HG03280 (cell line): ENCODE data around the gene FAM193B.

Experiments used
- ATAC-seq: cut with Tn5 transposase; IDR thresholded peaks from one replicate; pipeline ENCODE4 v1.9.1; 2021; ENCODE audit warnings: mild to moderate bottlenecking, moderate library complexity; ENCODE audit not compliant: unreplicated experiment

FAM193B gene

DNA sequence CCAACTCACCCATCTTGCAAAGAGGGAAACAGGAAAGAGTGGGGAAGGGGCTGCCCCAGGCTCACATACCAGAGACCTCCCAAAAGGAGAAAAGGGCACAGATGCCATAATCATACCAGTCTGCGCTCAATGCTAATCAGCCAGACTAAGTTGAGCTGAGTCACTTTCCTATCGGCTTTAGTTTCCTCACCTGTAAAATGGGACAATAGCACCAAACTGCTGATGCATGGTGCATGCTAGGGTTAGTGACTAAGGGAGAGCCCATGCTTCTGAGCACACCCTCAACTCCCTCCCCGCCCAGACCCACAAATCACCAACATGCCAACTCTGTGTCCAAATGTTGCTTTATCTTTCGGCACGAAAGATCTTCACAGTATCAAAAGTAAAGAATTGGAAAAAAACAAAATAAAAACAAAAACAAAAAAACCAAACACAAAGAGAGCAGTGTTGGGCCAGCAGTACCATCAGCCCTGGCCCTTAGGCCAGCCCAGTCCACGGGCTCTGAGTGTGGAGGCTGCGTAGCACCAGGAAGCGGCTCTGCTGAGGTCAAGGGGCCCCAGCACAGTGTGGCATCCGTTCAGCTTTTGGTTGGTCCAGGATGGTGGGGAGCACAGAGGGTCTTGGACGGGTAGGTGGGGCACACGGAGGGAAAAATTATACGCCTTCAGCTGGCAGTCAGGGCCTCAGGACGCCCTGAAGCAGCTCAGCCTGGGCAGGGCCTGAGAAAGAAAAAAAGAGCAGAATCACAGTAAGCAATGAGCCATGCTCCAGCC, 34.7 kb downstream of the FAM193B start:
- ATAC-seq: no peak

DNA sequence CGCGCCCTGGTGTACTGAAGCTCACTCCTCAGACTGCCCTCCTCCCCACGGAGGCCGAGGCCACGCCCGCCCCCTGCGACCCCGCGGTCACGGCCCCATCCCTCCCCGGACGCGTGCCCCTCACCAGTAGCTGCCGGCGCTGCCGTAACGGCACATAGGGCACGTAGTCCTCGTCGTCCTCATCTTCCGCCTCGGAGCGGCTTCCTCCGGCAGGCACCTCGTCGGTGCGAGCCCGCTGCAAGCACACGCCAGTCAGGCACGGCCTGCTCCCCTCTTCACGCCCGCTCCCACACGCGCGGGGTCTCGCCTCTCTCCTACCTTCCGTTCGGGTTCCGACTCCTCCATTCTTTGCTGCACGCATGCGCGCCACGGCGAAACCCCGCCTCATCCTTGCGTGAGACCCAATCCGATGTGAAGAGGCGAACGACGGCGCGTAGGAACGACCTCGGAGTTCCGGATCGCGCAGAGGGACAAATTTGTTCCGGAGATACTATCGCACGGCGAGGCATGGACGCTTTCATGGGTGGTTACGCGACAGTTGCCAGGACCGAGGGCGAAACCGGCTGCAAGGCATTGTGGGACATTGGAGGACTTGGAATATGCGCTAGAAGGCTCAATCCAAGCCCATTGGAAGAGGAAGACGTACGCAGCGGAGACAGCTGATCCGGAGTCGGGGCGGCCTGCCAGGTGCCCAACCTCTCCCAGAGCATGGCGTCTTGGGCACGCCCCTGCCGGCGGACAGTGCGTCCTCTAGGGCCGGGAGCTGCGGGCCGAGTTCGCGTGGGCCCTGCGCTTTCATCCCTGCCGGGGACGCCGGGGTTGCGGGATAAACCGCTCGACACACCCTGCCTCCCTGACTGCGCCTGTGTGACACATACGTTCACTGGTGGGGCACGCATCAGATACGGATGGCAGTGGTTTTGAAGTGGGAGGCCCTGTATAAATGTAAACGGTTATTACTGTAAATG, 37.5 kb downstream of the FAM193B start, which contains the start of gene DDX41:
Gene DDX41 (minus strand): TSS at position 361 of the 968 bp plus-strand sequence. CDS start 16 bp downstream, at position 345.
- ATAC-seq: peak; percentile 76

DNA sequence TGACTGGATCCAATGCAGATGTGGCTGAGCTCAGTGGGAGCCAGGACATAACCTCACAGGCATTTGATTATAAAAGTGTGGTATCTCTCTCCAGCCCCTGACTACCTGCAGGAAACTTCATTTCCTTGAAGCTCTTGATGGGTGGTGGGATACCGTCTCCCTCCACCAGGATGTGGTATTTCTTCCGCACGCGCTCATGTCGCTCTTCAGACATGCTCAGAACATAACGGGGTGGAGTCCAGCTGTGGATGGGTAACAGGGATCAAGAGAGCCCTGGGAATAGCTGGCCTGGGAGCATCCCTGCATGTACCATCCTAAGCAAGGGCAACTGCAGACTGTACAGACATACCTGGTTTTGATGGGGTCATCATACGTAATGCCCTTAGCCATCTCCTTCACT, 38.8 kb downstream of the FAM193B start:
- no peak for ATAC-seq

DNA sequence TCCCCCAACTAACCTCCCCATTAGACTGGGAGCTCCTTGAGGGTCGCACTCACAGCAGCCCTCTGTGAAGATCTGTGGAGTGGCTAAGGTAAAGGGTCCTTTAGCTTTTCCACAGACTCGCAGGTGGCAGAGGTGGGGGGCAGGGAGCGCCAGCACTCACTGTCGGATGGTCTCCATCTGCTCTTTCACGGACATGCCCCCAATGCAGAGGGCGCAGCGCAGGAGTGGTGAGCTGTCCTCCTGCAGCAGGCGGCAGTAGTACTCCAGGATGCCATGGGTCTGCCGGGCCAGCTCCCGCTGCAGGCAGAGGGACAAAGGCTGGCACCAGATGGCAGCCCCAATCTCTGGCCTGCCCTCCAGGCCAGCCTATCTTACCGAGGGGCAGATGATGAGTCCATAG, 39.8 kb downstream of the FAM193B start:
- no peak for ATAC-seq

DNA sequence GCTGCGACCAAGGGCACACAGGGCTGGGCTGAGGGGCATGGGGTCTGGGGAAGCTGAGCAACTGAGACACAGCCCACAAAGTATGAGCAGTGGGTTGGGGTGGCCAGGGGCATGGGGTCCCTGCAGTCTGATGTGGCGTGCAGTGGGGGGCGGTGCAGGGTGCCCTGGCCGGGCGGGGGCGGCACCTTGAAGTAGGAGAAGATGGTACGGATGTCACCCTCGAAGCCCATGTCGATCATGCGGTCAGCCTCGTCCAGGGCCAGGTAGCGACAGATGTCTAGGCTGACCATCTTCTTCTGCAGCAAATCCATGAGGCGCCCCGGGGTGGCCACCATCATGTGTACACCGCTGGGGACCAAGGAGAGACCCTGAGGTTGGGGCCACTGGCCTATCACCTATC, 40.9 kb downstream of the FAM193B start:
- no peak for ATAC-seq

DNA sequence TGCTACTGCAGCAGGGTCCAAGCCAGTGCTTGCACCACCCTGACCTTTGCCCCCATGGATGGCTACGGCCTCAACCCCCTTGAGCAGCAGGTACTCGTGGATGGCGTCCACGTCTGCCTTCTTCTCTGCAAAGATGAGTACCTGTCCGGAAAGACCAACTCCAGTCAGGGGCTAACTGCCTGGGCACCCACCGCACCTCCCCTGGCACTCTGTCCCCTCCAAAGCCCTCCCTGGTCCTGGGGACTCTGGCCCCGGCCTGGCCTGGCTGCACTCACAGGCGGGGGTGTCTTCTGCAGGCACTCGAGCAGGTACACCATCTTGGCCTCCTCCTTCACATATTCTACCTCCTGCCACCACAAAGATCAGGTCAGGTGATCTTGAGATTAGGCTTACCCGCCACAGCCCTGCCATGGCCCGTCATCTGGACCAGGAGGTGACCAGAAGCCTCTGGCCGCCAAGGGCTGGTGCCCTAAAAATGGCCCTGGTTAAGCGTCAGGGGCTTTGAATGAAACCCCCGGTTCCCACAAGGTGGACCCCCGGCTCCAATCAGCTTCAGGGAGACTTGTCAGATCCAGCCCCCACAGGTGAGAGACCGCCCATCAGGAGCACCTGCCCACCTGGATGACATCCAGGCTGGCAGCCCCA, 41.5 kb downstream of the FAM193B start:
- ATAC-seq: no peak

DNA sequence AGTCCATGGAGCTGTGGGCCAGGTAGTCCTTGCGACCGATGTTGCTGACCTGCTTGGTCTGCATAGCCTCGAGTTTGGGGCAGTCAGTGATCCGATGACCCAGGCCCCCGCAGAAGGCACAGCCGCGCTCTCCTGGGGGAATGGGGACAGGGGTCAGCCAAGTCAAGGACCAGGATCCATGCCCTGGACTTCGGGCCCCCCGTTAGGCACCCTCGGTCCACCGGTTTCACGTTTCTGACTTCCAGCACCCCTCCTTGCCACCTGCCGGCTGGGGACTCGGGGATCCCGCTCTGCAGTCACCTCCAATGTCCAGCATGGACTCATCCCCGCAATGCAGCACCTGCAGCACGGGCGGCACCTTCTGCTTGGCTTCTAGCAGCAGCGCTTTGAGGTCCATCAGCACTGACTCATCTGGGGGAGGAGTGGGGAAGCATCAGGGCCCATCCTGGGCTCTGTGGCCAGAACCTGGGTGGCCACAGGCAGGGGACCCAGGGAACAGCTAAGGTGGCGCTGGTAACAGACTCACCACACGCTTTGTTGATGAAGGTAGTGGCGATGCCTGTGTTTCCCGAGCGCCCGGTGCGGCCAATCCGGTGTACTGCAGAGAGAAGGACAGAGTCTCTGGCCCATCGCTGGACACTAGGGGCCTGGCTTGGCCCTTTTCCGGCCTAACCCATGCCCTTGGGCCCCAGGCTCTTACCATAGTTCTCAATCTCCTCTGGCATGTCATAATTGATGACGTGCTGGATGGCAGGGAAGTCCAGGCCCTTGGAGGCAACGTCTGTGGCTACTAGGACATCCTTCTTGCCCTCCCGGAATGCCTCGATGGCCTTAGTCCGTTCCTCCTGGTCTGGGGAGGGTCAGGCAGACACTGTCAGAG, 42.3 kb downstream of the FAM193B start:
- no peak for ATAC-seq

DNA sequence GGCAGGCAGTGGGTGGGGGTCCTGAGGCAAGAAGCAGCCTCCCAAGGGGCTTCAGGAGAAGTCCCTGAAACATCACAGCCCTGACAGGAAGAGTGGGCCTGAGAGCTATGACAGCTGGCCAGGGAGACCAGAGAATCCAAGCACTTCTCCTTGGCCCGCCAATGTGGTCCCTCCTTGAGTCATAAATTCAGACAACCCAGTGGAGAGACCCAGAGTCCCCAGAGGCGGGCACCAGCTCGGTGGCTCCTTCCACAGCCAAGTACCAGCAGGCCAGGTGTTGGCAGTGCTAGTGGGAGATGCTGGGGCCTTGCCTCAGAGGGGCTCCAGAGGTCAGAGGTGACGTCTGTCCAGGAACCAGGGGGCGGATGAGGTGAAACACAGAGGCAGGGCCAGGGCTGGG, 43.2 kb downstream of the FAM193B start:
- no peak for ATAC-seq

DNA sequence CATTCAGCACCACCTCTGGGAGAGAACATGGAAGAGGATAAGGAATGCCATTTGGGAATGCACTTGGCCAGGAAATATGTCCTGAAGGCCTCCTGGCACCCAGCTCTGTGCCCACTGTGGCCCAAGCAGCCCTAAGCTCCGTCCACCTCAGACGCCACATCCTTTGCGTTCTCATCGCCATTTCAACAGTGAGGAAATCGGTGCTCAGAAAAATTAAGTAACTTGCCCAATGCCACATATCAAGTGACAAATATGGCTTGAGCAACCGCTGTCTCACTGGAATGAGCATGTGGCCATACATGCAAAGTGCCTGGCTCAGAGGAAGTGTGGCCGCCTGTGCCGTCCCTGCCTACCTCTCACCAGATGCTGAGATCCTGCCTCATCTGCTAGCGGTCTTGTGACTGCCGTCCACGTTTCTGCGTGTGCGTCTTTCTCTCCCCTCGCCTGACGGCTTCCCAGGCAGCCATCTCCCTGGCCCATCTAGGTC, 43.8 kb downstream of the FAM193B start:
- no peak for ATAC-seq

DNA sequence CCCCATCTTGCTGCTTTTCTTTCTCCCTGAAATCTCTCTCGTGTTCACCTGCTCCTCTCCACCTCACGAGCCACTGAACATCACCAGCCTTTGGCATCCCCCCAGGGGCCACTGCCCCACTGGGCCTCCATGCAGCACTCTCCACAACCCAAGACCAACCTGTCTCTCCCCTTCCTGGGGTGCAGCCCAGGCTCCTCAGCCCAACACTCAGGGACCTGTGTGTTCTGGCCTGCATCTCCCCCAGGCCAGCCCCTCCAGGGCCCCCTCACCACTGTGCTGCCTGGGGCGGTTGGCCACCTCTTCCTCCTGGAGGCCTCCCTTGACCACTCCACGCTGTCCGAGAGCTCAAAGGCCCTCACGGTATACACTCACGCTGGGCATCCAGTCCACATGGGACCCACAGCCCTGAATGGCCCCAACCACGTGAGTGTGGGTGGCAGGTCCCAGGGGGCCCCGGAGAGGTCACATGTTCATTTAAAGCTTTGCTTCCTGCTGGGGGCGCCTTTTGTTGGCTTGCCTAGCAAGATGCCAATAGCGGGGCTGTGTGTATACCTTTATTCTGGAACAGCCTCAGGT, 44.3 kb downstream of the FAM193B start:
- ATAC-seq: no peak

DNA sequence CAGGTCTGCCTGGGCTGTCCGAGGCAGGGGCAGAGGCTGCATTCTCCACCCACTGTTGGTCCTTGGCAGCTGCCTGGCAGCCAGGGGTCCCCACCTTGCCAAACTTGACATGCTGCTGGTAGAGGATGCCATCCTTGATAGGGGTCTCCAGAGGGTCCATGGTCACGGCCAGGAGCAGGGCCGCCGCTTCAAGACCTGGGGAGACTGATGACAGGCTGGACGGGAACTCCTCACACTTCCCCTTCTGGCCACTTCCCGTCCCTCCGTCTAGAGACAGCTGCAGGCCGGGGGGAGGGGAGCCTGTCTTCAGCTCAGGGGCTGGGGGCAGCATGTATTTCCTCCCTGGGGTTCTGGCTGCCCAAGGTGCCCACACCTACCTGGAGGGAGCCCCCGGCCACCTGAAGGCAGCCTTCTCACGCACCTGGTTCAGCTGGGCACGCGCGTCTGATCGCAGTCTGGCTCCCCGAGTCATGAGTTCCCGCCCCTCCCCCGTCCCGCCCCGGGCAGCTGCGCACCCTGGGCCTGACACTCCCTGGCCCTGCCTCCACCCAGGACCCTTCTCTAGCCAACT, 44.9 kb downstream of the FAM193B start, which contains the start of gene DOK3:
Gene DOK3 (minus strand): TSS at position 446 of the 571 bp plus-strand sequence. CDS start 286 bp downstream, at position 160.
- ATAC-seq: no peak

DNA sequence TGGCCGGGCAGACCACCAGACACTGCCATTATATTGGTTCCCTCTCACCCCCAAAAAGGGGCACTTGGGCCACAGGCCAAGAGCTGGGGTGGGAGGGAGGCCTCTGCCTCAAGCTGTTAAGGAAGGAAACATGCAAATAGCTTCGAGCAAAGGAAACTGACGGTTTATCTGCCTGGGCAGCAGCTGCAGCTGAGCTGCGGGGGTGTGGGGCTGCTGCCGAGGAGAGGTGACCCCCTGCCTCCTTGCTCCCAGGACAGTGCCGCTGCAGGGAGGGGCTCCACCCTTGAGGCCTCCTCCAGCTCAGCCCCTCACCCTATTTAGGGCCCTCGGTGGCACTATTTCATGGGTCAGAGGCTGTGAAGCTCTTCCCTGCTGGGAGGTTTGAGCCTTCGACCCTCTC, 45.5 kb downstream of the FAM193B start:
- ATAC-seq: peak; percentile 38

DNA sequence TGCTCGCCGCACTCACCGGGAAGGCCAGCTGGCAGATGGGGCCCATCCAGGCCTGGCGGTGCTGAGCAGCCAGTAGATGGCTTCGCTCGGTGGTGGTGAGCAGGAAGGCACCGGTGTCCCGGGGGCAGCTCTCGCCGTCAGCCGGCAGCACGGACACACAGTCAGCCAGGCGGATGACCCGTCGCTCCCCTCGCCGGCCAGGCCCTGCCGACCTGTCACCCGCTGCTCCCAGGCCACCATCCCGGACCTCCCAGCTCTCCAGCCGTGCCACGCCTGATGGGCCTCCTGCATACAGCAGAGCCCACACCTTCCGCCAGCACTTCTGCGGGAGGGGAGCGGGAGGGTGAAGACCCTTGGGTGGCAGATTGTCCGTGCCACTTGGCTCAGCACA, 46.1 kb downstream of the FAM193B start:
- no peak for ATAC-seq

DNA sequence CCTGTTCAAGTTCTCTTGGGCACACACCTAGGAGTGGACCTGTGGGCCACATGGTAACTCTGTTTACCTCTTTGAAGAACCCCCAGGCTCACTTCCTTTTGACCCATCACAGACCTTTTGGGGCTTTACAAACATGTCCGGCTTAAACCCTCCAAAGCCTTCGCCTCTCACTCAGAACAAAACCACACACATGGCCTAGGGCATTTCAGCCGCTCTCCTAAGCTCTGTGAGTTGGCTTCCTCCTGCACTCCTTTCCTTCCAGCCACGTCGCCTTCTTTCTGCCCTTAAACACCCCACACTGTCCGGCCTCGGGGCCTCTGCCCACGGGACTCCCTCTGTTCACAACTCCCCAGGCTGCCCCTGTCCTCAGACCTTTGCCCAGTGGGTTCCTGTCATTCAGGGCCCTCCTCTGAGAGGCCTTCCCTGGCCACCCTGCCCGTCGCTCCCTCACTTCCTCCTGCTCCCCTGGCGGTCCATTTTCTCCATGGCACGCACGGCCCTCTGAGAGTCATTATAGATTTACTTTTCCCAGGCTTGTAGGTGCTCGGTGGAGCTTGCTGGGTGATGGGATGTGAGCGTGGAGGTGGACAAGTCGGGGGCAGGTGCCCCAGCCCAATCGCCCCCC, 46.7 kb downstream of the FAM193B start:
- ATAC-seq: no peak

DNA sequence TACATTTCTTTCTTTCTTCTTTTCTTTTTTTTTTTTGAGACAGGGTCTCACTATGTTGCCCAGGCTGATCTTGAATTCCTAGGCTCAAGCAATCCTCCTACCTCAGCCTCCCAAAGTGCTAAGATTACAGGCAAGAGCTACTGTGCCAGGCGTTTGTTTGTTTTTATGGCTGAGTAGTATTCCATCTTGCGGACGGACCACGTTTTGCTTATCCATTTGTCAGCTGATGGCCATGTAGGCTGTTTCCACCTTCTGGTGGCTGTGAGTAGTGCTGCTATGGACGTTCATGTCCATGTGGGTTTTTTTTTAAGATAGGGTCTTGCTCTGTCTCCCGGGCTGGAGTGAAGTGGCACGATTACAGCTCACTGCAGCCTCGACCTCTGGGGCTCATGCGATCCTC, 47.2 kb downstream of the FAM193B start:
- no peak for ATAC-seq

DNA sequence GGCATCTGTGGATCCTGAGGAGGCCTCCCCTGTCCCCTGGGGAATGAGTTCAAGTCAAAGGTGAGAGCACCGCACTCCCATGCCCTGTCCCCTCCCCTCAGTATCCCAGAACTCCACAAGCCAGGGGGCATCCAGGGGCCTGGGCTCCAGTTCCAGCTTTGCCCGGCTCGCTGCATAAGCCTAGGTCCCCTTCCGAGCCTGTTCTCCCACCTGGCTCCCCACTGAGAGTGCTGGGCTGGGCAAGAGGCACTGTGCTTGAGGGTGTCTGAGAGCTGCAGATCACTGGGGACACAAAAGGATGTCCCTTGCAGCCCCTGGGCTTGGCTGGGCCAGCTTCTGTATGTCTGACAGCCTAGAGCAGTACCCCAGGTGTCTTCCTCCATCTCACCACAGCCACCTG, 49.3 kb downstream of the FAM193B start:
- no peak for ATAC-seq

DNA sequence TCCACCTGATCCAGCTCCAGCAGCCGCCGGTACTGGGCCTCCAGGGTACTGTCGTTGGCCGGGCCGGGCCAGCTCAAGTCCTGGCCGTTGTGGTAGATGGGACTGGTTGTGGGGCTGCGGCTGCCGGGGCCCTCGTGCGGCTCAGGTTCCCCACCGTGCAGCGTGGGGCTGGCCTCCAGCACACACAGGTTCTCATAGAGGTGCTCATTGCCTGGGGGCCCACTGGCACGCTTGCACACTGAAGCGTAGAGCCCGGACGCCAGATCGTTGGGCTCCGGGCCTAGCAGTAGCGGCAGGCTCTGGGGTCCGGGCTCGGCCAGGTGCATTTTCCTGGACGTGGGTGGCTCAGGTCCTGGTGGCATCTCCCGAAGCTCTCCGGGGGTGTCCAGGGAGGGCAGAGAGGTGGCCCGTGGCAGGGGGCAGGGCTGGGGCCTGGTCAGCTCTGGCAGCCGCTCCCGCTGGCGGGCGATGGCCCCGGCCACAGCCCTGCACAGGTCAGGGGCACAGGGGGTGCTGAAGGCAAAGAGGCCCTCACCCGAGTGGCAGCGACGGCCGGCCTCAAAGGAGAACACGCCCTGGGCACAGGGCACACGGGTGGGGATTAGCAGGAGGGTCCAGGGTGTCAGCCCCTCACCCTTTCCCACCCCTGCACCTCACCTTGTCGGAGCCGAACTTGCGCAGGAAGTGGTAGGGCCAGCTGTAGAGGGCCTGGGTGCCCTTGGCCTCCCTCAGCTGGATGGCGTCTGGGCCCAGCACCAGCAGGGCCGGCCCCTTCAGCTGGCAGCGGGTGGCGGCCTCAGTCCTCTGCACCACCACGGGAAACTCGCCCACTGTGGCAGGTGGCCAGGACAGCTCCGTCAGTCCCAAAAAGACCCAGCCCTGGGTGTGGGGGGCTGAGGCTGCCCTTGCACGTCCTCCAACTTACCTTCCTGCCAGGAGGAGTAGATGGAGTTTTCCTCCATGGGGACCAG, 50.0 kb downstream of the FAM193B start:
- ATAC-seq: no peak
